Tibial nerve (tissue), 4 donors: Measurements from ENCODE around the gene CSNK1D. TPM values are rescaled to one million over a fixed set of nuclear protein-coding genes. Genes with fewer than 3 reads are reported as not detected.

Source experiments
- DNase-seq, 2 donors: peaks; one replicate each; pipeline ENCODE4 v3.0.0-alpha.2; 2019; ENCODE audit warnings: low spot score in 2 of 2
- H3K27ac ChIP-seq, 4 donors: fragments of 200-600 bp; sonication (generic) in 3 of 4; one replicate each; pipeline ENCODE4 v1.5.1; 2017 to 2019; ENCODE audit warnings: mild to moderate bottlenecking in 1 of 4
- H3K27me3 ChIP-seq, 2 donors: fragments of 200-600 bp; sonication (generic) in 1 of 2; one replicate each; pipeline versions ENCODE4 v1.5.1 to v1.6.0; 2017 to 2019
- H3K36me3 ChIP-seq, 3 donors: fragments of 200-600 bp; sonication (generic); one replicate each; pipeline ENCODE4 v1.5.1; 2018 to 2019
- H3K4me1 ChIP-seq, 4 donors: fragments of 200-600 bp; sonication (generic) in 3 of 4; one replicate each; pipeline ENCODE4 v1.5.1; 2017 to 2019
- H3K4me3 ChIP-seq, 4 donors: fragments of 200-600 bp; sonication (generic) in 3 of 4; one replicate each; pipeline ENCODE4 v1.5.1; 2017 to 2019; ENCODE audit warnings: mild to moderate bottlenecking in 1 of 4, moderate library complexity in 1 of 4
- H3K9me3 ChIP-seq, 4 donors: fragments of 200-600 bp; sonication (generic) in 3 of 4; one replicate each; pipeline ENCODE4 v1.5.1; 2017 to 2019
- EP300 ChIP-seq, 2 donors: sonication (generic); formaldehyde crosslinking; IDR thresholded peaks; one replicate each; pipeline ENCODE4 v1.6.1; 2017; ENCODE audit warnings: antibody characterized with exemption in 2 of 2, mild to moderate bottlenecking in 1 of 2
- POLR2A ChIP-seq, 2 donors: fragments of 450-650 bp; IDR thresholded peaks; one replicate each; pipeline ENCODE4 v1.6.1; 2017; ENCODE audit warnings: antibody characterized with exemption in 2 of 2, mild to moderate bottlenecking in 2 of 2, moderate library complexity in 2 of 2
- WGBS, 2 donors: methylation state at CpG; one replicate each; pipeline ENCODE4 v1.1.5; 2018; 5-methylcytosine and 5-hydroxymethylcytosine counted together
- total RNA-seq, 4 donors: library from RNA; depleted of rRNA; stranded (reverse); fragments of >200 nt; gene quantifications; one replicate each; pipeline ENCODE4 v1.1.0, GENCODE V29; 2016
- TF ChIP-seq, protein P1 (sequence below), 5 experiments: fragments of 200-600 bp in 3 of 5; fragments of 450-650 bp in 2 of 5; sonication (generic) in 3 of 5; IDR thresholded peaks; one replicate each; pipeline ENCODE4 v1.5.1; 2016 to 2019; ENCODE audit warnings: antibody characterized with exemption in 5 of 5, mild to moderate bottlenecking in 3 of 5, moderate library complexity in 2 of 5

CSNK1D gene
- total RNA-seq, 4 donors from 2014 or later = 93.9 to 160 (median 124) TPM

- no peaks in the 10 kb centered on the region for H3K27me3 ChIP-seq
- TF ChIP-seq, protein P1, sequence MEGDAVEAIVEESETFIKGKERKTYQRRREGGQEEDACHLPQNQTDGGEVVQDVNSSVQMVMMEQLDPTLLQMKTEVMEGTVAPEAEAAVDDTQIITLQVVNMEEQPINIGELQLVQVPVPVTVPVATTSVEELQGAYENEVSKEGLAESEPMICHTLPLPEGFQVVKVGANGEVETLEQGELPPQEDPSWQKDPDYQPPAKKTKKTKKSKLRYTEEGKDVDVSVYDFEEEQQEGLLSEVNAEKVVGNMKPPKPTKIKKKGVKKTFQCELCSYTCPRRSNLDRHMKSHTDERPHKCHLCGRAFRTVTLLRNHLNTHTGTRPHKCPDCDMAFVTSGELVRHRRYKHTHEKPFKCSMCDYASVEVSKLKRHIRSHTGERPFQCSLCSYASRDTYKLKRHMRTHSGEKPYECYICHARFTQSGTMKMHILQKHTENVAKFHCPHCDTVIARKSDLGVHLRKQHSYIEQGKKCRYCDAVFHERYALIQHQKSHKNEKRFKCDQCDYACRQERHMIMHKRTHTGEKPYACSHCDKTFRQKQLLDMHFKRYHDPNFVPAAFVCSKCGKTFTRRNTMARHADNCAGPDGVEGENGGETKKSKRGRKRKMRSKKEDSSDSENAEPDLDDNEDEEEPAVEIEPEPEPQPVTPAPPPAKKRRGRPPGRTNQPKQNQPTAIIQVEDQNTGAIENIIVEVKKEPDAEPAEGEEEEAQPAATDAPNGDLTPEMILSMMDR (IDR thresholded peaks at IDR 0.05) = no peak
- TF ChIP-seq EP300 (IDR thresholded peaks at IDR 0.05) (no peak), POLR2A (IDR thresholded peaks at IDR 0.05) (no peak)
- peaks cover 21 to 95% (median 72%) of the 10 kb centered on the region in 4 donors for H3K4me1 ChIP-seq
- H3K9me3 ChIP-seq = no peaks in the 10 kb centered on the region
- DNase-seq = no peak
- 74 to 80% methylated on average over 15 to 26 of the region's 34 CpGs for WGBS, 2 donors
- H3K27ac ChIP-seq = peak overlapping the region in 3 of 4 donors; percentile 80 to 91 (median 85)
- H3K4me3 ChIP-seq = no peak overlapping the region
- H3K36me3 ChIP-seq = peaks cover 0 to 27% (median 0%) of the 10 kb centered on the region in 3 donors
Observed at GRCh38 chr17:82237746-82238471, 35.6 kb downstream of the CSNK1D start.

DNA sequence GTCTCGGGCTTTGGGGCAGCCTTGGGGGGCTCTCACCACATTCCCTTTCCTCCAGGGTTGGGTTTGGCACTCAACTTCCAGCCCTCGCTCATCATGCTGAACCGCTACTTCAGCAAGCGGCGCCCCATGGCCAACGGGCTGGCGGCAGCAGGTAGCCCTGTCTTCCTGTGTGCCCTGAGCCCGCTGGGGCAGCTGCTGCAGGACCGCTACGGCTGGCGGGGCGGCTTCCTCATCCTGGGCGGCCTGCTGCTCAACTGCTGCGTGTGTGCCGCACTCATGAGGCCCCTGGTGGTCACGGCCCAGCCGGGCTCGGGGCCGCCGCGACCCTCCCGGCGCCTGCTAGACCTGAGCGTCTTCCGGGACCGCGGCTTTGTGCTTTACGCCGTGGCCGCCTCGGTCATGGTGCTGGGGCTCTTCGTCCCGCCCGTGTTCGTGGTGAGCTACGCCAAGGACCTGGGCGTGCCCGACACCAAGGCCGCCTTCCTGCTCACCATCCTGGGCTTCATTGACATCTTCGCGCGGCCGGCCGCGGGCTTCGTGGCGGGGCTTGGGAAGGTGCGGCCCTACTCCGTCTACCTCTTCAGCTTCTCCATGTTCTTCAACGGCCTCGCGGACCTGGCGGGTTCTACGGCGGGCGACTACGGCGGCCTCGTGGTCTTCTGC lies 36.3 kb downstream of the CSNK1D start:
- no peaks in the 10 kb centered on the region for H3K9me3 ChIP-seq
- H3K27me3 ChIP-seq = no peaks in the 10 kb centered on the region
- no peak for DNase-seq
- TF ChIP-seq, protein P1 (IDR thresholded peaks at IDR 0.05) = no peak
- TF ChIP-seq EP300 (IDR thresholded peaks at IDR 0.05) = no peak
- TF ChIP-seq POLR2A (IDR thresholded peaks at IDR 0.05) = no peak
- peaks cover 15 to 95% (median 68%) of the 10 kb centered on the region in 4 donors for H3K4me1 ChIP-seq
- H3K4me3 ChIP-seq = no peak overlapping the region
- peaks cover 0 to 27% (median 0%) of the 10 kb centered on the region in 3 donors for H3K36me3 ChIP-seq
- peak overlapping the region in 3 of 4 donors; percentile 32 to 91 (median 60) for H3K27ac ChIP-seq
- WGBS, 2 donors = 93 to 94% methylated on average over 40 to 55 of the region's 59 CpGs

GRCh38 chr17:82236142-82236971 lies 37.1 kb downstream of the CSNK1D start:
- Histone ChIP-seq H3K27me3 (no peaks in the 10 kb centered on the region), H3K9me3 (no peaks in the 10 kb centered on the region), H3K36me3 (peaks cover 0 to 27% (median 0%) of the 10 kb centered on the region in 3 donors), H3K4me3 (no peak overlapping the region), H3K27ac (peak overlapping the region; percentile 32 to 91 (median 74)), H3K4me1 (peaks cover 13 to 95% (median 68%) of the 10 kb centered on the region in 4 donors)
- DNase-seq = peak; percentile 52 to 54
- WGBS, 2 donors = 26 to 36% methylated on average over 19 to 29 of the region's 44 CpGs
- peak in 1 of 2 donors; percentile 49 for TF ChIP-seq EP300 (IDR thresholded peaks at IDR 0.05)
- no peak for TF ChIP-seq POLR2A (IDR thresholded peaks at IDR 0.05)
- TF ChIP-seq, protein P1 (IDR thresholded peaks at IDR 0.05) = peak; percentile 93 to 97 (median 96)

DNA sequence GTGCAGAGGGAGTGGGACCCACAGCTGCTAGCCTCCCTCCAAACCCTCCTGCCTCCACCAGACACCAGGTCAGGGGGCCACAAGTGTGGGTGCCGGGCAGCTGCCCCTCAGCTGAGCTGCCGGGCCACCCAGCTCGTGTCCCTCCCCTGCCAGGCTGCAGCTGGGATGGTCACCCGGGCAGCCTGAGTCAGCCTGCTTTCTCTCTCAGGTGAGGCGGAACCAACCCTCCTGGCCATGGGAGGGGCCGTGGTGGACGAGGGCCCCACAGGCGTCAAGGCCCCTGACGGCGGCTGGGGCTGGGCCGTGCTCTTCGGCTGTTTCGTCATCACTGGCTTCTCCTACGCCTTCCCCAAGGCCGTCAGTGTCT lies 37.7 kb downstream of the CSNK1D start:
- no peak for DNase-seq
- no peaks in the 10 kb centered on the region for H3K27me3 ChIP-seq
- 60 to 70% methylated on average over 14 to 15 of the region's 15 CpGs for WGBS, 2 donors
- no peak overlapping the region for H3K4me3 ChIP-seq
- no peaks in the 10 kb centered on the region for H3K9me3 ChIP-seq
- H3K27ac ChIP-seq = peak overlapping the region; percentile 32 to 91 (median 74)
- peaks cover 7 to 93% (median 63%) of the 10 kb centered on the region in 4 donors for H3K4me1 ChIP-seq
- TF ChIP-seq EP300 (IDR thresholded peaks at IDR 0.05) (no peak), POLR2A (IDR thresholded peaks at IDR 0.05) (no peak)
- TF ChIP-seq, protein P1 (IDR thresholded peaks at IDR 0.05) = no peak
- peaks cover 0 to 27% (median 0%) of the 10 kb centered on the region in 3 donors for H3K36me3 ChIP-seq
